HG02642 (cell line): ENCODE data around the gene EPM2AIP1.
A peak's percentile ranks its signal among the peaks of the same experiment; 100 is the strongest.
"Not testable (repeated sequence)": the region's sequence is repeated elsewhere in the genome, so short reads cannot be mapped to it uniquely, and the experiment has no call there.

Experiments
- ATAC-seq: cut with Tn5 transposase; IDR thresholded peaks from one replicate; pipeline ENCODE4 v1.9.1; 2021; ENCODE audit warnings: mild to moderate bottlenecking; ENCODE audit not compliant: unreplicated experiment, poor library complexity

The EPM2AIP1 gene

GRCh38 chr3:36992806-36993325 is at the start of gene EPM2AIP1:
TSS of gene EPM2AIP1 (minus strand) at chr3:36993131. CDS start at chr3:36993077, 54 bp downstream.
- ATAC-seq = peak; percentile 89

GRCh38 chr3:37042712-37043111 is 49.8 kb upstream of the EPM2AIP1 start:
- not testable (repeated sequence) for ATAC-seq

GRCh38 chr3:37041546-37042195 is 48.7 kb upstream of the EPM2AIP1 start:
- ATAC-seq = no peak

- no peak for ATAC-seq
These were observed 47.3 kb upstream of the EPM2AIP1 start for GRCh38 chr3:37040231-37040630.

- no peak for ATAC-seq
These were observed 46.4 kb upstream of the EPM2AIP1 start for GRCh38 chr3:37039161-37039846.

- ATAC-seq = no peak
These were observed 44.4 kb upstream of the EPM2AIP1 start for GRCh38 chr3:37037352-37037751.

- ATAC-seq = no peak
These were observed 40.0 kb upstream of the EPM2AIP1 start for GRCh38 chr3:37032961-37033360.

- ATAC-seq = no peak
These were observed 38.3 kb upstream of the EPM2AIP1 start for GRCh38 chr3:37031096-37031682.

- no peak for ATAC-seq
These were observed 37.7 kb upstream of the EPM2AIP1 start for GRCh38 chr3:37030588-37030987.

GRCh38 chr3:37029516-37030163 is 36.7 kb upstream of the EPM2AIP1 start:
- no peak for ATAC-seq

GRCh38 chr3:37029111-37029510 is 36.2 kb upstream of the EPM2AIP1 start:
- ATAC-seq = no peak

- ATAC-seq = no peak
These were observed 35.4 kb upstream of the EPM2AIP1 start for GRCh38 chr3:37028329-37028728.

- ATAC-seq = no peak
These were observed 33.9 kb upstream of the EPM2AIP1 start for GRCh38 chr3:37026851-37027250.

GRCh38 chr3:37025561-37026335 is 32.8 kb upstream of the EPM2AIP1 start:
- ATAC-seq = no peak

- ATAC-seq = no peak
These were observed 32.0 kb upstream of the EPM2AIP1 start for GRCh38 chr3:37024820-37025405.

- ATAC-seq = no peak
These were observed 31.2 kb upstream of the EPM2AIP1 start for GRCh38 chr3:37024092-37024491.

GRCh38 chr3:37017683-37018082 is 24.8 kb upstream of the EPM2AIP1 start:
- no peak for ATAC-seq

- no peak for ATAC-seq
These were observed 24.0 kb upstream of the EPM2AIP1 start for GRCh38 chr3:37016903-37017302.

GRCh38 chr3:37015642-37016041 is 22.7 kb upstream of the EPM2AIP1 start:
- ATAC-seq = no peak

GRCh38 chr3:37014620-37015019 is 21.7 kb upstream of the EPM2AIP1 start:
- no peak for ATAC-seq
